ENCODE data around the gene NTRK3. TPM values are rescaled to one million over a fixed set of nuclear protein-coding genes. Genes with fewer than 3 reads are reported as not detected.

NTRK3 gene
- total RNA-seq, 5 donors from 2014 or later (not counting 1 experiment from before 2014, with no cell fraction given), result not detected

GRCh38 chr15:87971076-87971475 lies 285.5 kb downstream of the NTRK3 start:
- peaks cover 1 to 4% of the 10 kb centered on the region in 2 donors for H3K27me3 Mint-ChIP-seq
- 69% methylated on average over 2 of the region's 3 CpGs for WGBS (ENCODE audit: insufficient coverage)
- no peak overlapping the region for H3K4me3 ChIP-seq (ENCODE audit: control insufficient read depth in 1 of 2, extremely low read depth in 1 of 2, low read length in 1 of 2)
- H3K36me3 ChIP-seq (ENCODE audit: control insufficient read depth in 2 of 2, extremely low read depth in 1 of 2, insufficient read depth in 1 of 2, low read length in 1 of 2), result no peaks in the 10 kb centered on the region
- no peaks in the 10 kb centered on the region for H3K4me1 Mint-ChIP-seq
- H3K4me3 Mint-ChIP-seq, result no peak overlapping the region
- H3K27me3 ChIP-seq (replicated peaks in 1 of 2; ENCODE audit: control insufficient read depth in 2 of 2, extremely low read depth in 1 of 2, insufficient read depth in 2 of 2, low read length in 1 of 2), result no peaks in the 10 kb centered on the region
- H3K4me1 ChIP-seq (ENCODE audit: control insufficient read depth in 1 of 2, extremely low read depth in 1 of 2, insufficient read depth in 2 of 2, low read length in 2 of 2), result no peaks in the 10 kb centered on the region
- H3K9me3 ChIP-seq, result no peaks in the 10 kb centered on the region
- DNase-seq (no peak), ATAC-seq (replicated peaks in 1 of 4) (no peak)
- ChIA-PET POLR2A (no interaction called here), CTCF (no interaction called here)
- H3K9me3 Mint-ChIP-seq, result peaks cover 0 to 5% (median 0%) of the 10 kb centered on the region in 3 donors
- no peaks in the 10 kb centered on the region for H3K36me3 Mint-ChIP-seq
- no peak overlapping the region for H3K27ac ChIP-seq (ENCODE audit: low read length)
- no peak overlapping the region for H3K27ac Mint-ChIP-seq

- no peaks in the 10 kb centered on the region for H3K4me1 Mint-ChIP-seq
- ChIA-PET POLR2A (no interaction called here), CTCF (no interaction called here)
- DNase-seq, result no peak
- Histone ChIP-seq H3K36me3 (ENCODE audit: control insufficient read depth in 2 of 2, extremely low read depth in 1 of 2, insufficient read depth in 1 of 2, low read length in 1 of 2) (no peaks in the 10 kb centered on the region), H3K27ac (ENCODE audit: low read length) (no peak overlapping the region), H3K9me3 (no peaks in the 10 kb centered on the region), H3K27me3 (replicated peaks in 1 of 2; ENCODE audit: control insufficient read depth in 2 of 2, extremely low read depth in 1 of 2, insufficient read depth in 2 of 2, low read length in 1 of 2) (peaks cover 0 to 3% of the 10 kb centered on the region in 2 experiments), H3K4me1 (ENCODE audit: control insufficient read depth in 1 of 2, extremely low read depth in 1 of 2, insufficient read depth in 2 of 2, low read length in 2 of 2) (no peaks in the 10 kb centered on the region), H3K4me3 (ENCODE audit: control insufficient read depth in 1 of 2, extremely low read depth in 1 of 2, low read length in 1 of 2) (no peak overlapping the region)
- WGBS (ENCODE audit: insufficient coverage), result no CpG with 5 or more reads among the region's 2 CpGs
- no peaks in the 10 kb centered on the region for H3K36me3 Mint-ChIP-seq
- H3K27me3 Mint-ChIP-seq, result no peaks in the 10 kb centered on the region
- no peak for ATAC-seq (replicated peaks in 1 of 4)
- H3K27ac Mint-ChIP-seq, result no peak overlapping the region
- H3K9me3 Mint-ChIP-seq, result no peaks in the 10 kb centered on the region
- no peak overlapping the region for H3K4me3 Mint-ChIP-seq
Observed at GRCh38 chr15:87967951-87968350, 288.6 kb downstream of the NTRK3 start.

DNA sequence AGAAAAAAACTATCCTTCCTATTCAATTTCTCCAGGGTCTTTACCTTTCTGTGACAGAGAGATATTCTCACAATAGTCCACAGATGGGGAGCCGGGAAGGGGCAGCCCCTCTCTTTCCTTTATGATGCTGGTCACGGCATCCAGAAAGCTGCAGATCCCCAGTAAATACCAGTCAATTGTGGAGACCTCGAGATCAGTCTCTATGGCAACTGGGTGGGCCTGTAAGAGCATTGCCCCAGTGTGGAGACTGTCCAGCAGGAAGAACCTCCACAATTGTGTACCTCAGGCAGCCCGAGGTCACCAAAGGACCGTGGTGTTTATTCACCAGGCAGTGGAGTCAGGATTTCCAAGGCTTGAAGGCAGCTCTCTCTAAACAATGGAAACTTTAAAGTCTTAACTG lies 291.2 kb downstream of the NTRK3 start:
- Mint-ChIP-seq H3K4me3 (no peak overlapping the region), H3K4me1 (no peaks in the 10 kb centered on the region), H3K9me3 (peaks cover 0 to 4% (median 0%) of the 10 kb centered on the region in 3 donors), H3K36me3 (no peaks in the 10 kb centered on the region), H3K27ac (no peak overlapping the region), H3K27me3 (peaks cover 0 to 6% of the 10 kb centered on the region in 2 donors)
- POLR2A ChIA-PET, result no interaction called here
- DNase-seq, result no peak
- Histone ChIP-seq H3K27ac (ENCODE audit: low read length) (no peak overlapping the region), H3K4me1 (ENCODE audit: control insufficient read depth in 1 of 2, extremely low read depth in 1 of 2, insufficient read depth in 2 of 2, low read length in 2 of 2) (no peaks in the 10 kb centered on the region), H3K9me3 (no peaks in the 10 kb centered on the region), H3K27me3 (replicated peaks in 1 of 2; ENCODE audit: control insufficient read depth in 2 of 2, extremely low read depth in 1 of 2, insufficient read depth in 2 of 2, low read length in 1 of 2) (peaks cover 0 to 7% of the 10 kb centered on the region in 2 experiments), H3K36me3 (ENCODE audit: control insufficient read depth in 2 of 2, extremely low read depth in 1 of 2, insufficient read depth in 1 of 2, low read length in 1 of 2) (no peaks in the 10 kb centered on the region), H3K4me3 (ENCODE audit: control insufficient read depth in 1 of 2, extremely low read depth in 1 of 2, low read length in 1 of 2) (no peak overlapping the region)
- 73% methylated on average over 4 of the region's 5 CpGs for WGBS (ENCODE audit: insufficient coverage)
- CTCF ChIA-PET, result no interaction called here
- ATAC-seq (replicated peaks in 1 of 4), result no peak

DNA sequence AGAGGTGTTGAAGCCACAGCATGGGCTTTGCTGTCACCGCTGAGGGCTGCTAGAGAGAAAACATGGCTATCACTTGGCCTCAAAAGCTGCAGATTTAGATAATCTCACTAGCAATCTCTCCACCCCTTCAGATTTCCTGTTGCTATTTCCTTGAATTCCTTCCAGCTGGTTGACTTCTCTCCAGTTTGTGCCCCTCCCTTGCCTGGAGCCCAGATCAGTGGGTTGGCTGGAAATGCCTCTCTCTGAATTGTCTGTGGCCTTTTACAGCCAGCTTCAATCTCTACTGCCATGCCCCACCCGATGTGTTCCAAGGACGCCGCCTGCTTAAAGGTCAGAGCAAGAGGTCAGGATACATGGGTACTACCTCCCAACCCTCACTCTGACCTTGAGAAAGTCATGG lies 294.1 kb downstream of the NTRK3 start:
- Mint-ChIP-seq H3K27me3 (peaks cover 3 to 6% of the 10 kb centered on the region in 2 donors), H3K4me3 (no peak overlapping the region), H3K9me3 (peaks cover 0 to 8% (median 0%) of the 10 kb centered on the region in 3 donors), H3K4me1 (no peaks in the 10 kb centered on the region), H3K36me3 (no peaks in the 10 kb centered on the region), H3K27ac (no peak overlapping the region)
- Histone ChIP-seq H3K27me3 (replicated peaks in 1 of 2; ENCODE audit: control insufficient read depth in 2 of 2, extremely low read depth in 1 of 2, insufficient read depth in 2 of 2, low read length in 1 of 2) (peaks cover 0 to 14% of the 10 kb centered on the region in 2 experiments), H3K36me3 (ENCODE audit: control insufficient read depth in 2 of 2, extremely low read depth in 1 of 2, insufficient read depth in 1 of 2, low read length in 1 of 2) (no peaks in the 10 kb centered on the region), H3K4me1 (ENCODE audit: control insufficient read depth in 1 of 2, extremely low read depth in 1 of 2, insufficient read depth in 2 of 2, low read length in 2 of 2) (no peaks in the 10 kb centered on the region), H3K9me3 (no peaks in the 10 kb centered on the region), H3K27ac (ENCODE audit: low read length) (no peak overlapping the region), H3K4me3 (ENCODE audit: control insufficient read depth in 1 of 2, extremely low read depth in 1 of 2, low read length in 1 of 2) (no peak overlapping the region)
- ChIA-PET CTCF (no interaction called here), POLR2A (no interaction called here)
- DNase-seq (no peak), ATAC-seq (replicated peaks in 1 of 4) (no peak)
- WGBS (ENCODE audit: insufficient coverage), result 67% methylated on average over 2 of the region's 4 CpGs

- H3K4me1 ChIP-seq (ENCODE audit: control insufficient read depth in 1 of 2, extremely low read depth in 1 of 2, insufficient read depth in 2 of 2, low read length in 2 of 2), result no peaks in the 10 kb centered on the region
- Mint-ChIP-seq H3K4me1 (no peaks in the 10 kb centered on the region), H3K4me3 (no peak overlapping the region), H3K36me3 (no peaks in the 10 kb centered on the region), H3K27ac (no peak overlapping the region), H3K27me3 (peaks cover 3 to 6% of the 10 kb centered on the region in 2 donors), H3K9me3 (peaks cover 0 to 8% (median 0%) of the 10 kb centered on the region in 3 donors)
- no peak for DNase-seq
- H3K27ac ChIP-seq (ENCODE audit: low read length), result no peak overlapping the region
- no peaks in the 10 kb centered on the region for H3K9me3 ChIP-seq
- no peak for ATAC-seq (replicated peaks in 1 of 4)
- H3K4me3 ChIP-seq (ENCODE audit: control insufficient read depth in 1 of 2, extremely low read depth in 1 of 2, low read length in 1 of 2), result no peak overlapping the region
- POLR2A ChIA-PET, result no interaction called here
- WGBS (ENCODE audit: insufficient coverage), result 50% methylated on average over 1 of the region's 2 CpGs
- no peaks in the 10 kb centered on the region for H3K36me3 ChIP-seq (ENCODE audit: control insufficient read depth in 2 of 2, extremely low read depth in 1 of 2, insufficient read depth in 1 of 2, low read length in 1 of 2)
- CTCF ChIA-PET, result no interaction called here
- peaks cover 0 to 14% of the 10 kb centered on the region in 2 experiments for H3K27me3 ChIP-seq (replicated peaks in 1 of 2; ENCODE audit: control insufficient read depth in 2 of 2, extremely low read depth in 1 of 2, insufficient read depth in 2 of 2, low read length in 1 of 2)
Observed at GRCh38 chr15:87961851-87962420, 294.6 kb downstream of the NTRK3 start.

DNA sequence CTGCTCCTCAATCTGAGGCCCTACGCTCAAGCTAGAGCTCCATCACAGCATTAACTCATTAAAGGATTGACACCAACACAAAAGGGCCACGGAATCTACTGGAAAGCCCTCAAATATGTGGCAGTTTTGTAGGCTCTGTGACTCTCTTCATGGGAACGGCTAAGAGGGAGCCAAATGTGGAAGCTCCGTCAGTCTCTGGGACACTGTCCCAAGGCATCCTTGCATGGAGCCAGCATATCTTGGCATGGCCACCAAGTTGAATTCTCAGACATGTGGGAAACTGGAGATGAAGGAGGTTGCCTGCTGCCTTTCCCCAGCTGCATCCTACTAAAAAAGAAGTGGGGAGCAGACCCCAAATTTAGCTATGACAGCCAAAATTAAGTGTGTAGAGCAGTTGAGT lies 296.9 kb downstream of the NTRK3 start:
- no peaks in the 10 kb centered on the region for H3K4me1 ChIP-seq (ENCODE audit: control insufficient read depth in 1 of 2, extremely low read depth in 1 of 2, insufficient read depth in 2 of 2, low read length in 2 of 2)
- H3K36me3 Mint-ChIP-seq, result no peaks in the 10 kb centered on the region
- H3K4me3 ChIP-seq (ENCODE audit: control insufficient read depth in 1 of 2, extremely low read depth in 1 of 2, low read length in 1 of 2), result no peak overlapping the region
- ChIA-PET POLR2A (no interaction called here), CTCF (no interaction called here)
- ATAC-seq (replicated peaks in 1 of 4) (no peak), DNase-seq (no peak)
- no peak overlapping the region for H3K4me3 Mint-ChIP-seq
- no peaks in the 10 kb centered on the region for H3K9me3 ChIP-seq
- 80% methylated on average over 2 of the region's 4 CpGs for WGBS (ENCODE audit: insufficient coverage)
- H3K27ac ChIP-seq (ENCODE audit: low read length), result no peak overlapping the region
- H3K36me3 ChIP-seq (ENCODE audit: control insufficient read depth in 2 of 2, extremely low read depth in 1 of 2, insufficient read depth in 1 of 2, low read length in 1 of 2), result no peaks in the 10 kb centered on the region
- peaks cover 0 to 11% of the 10 kb centered on the region in 2 experiments for H3K27me3 ChIP-seq (replicated peaks in 1 of 2; ENCODE audit: control insufficient read depth in 2 of 2, extremely low read depth in 1 of 2, insufficient read depth in 2 of 2, low read length in 1 of 2)
- no peak overlapping the region for H3K27ac Mint-ChIP-seq
- peaks cover 3 to 10% of the 10 kb centered on the region in 2 donors for H3K27me3 Mint-ChIP-seq
- H3K9me3 Mint-ChIP-seq, result peaks cover 0 to 8% (median 0%) of the 10 kb centered on the region in 3 donors
- no peaks in the 10 kb centered on the region for H3K4me1 Mint-ChIP-seq

DNA sequence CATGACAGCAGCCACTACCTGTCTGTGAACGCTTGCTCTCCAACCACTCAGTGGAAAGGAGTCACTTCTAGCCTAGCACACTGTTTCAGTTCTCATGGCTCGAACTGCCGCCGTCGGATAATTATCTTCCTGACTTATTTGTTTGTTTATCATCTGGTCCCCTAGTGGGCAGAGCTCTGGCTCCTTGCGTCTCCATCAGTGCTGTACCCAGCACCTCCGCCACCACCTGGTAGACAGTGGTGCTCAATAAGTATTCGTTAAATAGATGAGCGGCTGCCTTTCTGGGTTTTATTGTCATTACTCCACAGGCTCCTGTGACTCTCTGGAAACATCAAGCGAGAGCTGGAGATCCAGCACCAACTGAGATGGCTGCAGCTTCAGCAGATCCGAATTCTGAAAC lies 297.5 kb downstream of the NTRK3 start:
- no peak overlapping the region for H3K4me3 Mint-ChIP-seq
- POLR2A ChIA-PET, result no interaction called here
- no peaks in the 10 kb centered on the region for H3K4me1 ChIP-seq (ENCODE audit: control insufficient read depth in 1 of 2, extremely low read depth in 1 of 2, insufficient read depth in 2 of 2, low read length in 2 of 2)
- no peak for DNase-seq
- no peak overlapping the region for H3K27ac Mint-ChIP-seq
- H3K4me1 Mint-ChIP-seq, result no peaks in the 10 kb centered on the region
- no peak overlapping the region for H3K27ac ChIP-seq (ENCODE audit: low read length)
- 95% methylated on average over 11 of the region's 11 CpGs for WGBS (ENCODE audit: insufficient coverage)
- peaks cover 0 to 11% of the 10 kb centered on the region in 2 experiments for H3K27me3 ChIP-seq (replicated peaks in 1 of 2; ENCODE audit: control insufficient read depth in 2 of 2, extremely low read depth in 1 of 2, insufficient read depth in 2 of 2, low read length in 1 of 2)
- H3K27me3 Mint-ChIP-seq, result peaks cover 3 to 10% of the 10 kb centered on the region in 2 donors
- no peak overlapping the region for H3K4me3 ChIP-seq (ENCODE audit: control insufficient read depth in 1 of 2, extremely low read depth in 1 of 2, low read length in 1 of 2)
- peaks cover 0 to 8% (median 0%) of the 10 kb centered on the region in 3 donors for H3K9me3 Mint-ChIP-seq
- H3K9me3 ChIP-seq, result no peaks in the 10 kb centered on the region
- no peaks in the 10 kb centered on the region for H3K36me3 Mint-ChIP-seq
- no peaks in the 10 kb centered on the region for H3K36me3 ChIP-seq (ENCODE audit: control insufficient read depth in 2 of 2, extremely low read depth in 1 of 2, insufficient read depth in 1 of 2, low read length in 1 of 2)
- CTCF ChIA-PET, result no interaction called here
- no peak for ATAC-seq (replicated peaks in 1 of 4)
